Astrocyte of the cerebellum (primary cell): ENCODE data around the gene MPZ.

Source experiments
- DNase-seq: peaks from one replicate; pipeline ENCODE4 v3.0.0-alpha.2; 2011; ENCODE audit warnings: low read depth
- H3K4me3 ChIP-seq: 2 replicates; pipeline ENCODE4 v1.5.1; 2011; ENCODE audit warnings: mild to moderate bottlenecking, low read depth, low read length, moderate library complexity
- CTCF ChIP-seq: IDR thresholded peaks from 2 replicates; pipeline ENCODE4 v1.5.1; 2012; ENCODE audit warnings: low read length, low read depth, moderate library complexity, mild to moderate bottlenecking; ENCODE audit errors: missing control alignments
- in situ Hi-C: cut with HindIII; loops from 2 replicates; pipeline ENCODE4 v1.10.0; 2017; ENCODE audit warnings: low sequenced_read_pairs

MPZ gene

DNA sequence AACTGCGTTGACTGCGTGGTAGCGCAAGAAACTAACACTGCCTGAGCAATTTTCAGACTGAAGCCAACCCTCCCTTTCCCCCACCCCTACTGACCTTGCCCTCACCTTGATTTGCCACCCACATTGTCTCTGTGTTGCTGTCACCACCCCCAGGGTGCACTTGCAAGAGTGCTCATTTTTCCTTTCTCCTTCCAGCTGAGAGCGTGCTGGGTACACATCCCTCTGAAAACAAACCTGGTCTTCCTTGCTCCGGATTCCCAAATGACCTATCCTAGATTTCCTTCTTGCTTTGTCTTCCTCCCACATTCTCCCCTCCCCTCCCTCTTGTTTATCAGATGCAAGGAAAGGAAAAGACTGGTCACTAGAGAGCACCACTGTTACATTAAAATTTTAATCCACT, 24.2 kb downstream of the MPZ start:
- no peak for TF ChIP-seq CTCF
- no peak for DNase-seq
- H3K4me3 ChIP-seq: no peak overlapping the region
- in situ Hi-C loops: no loop called here

DNA sequence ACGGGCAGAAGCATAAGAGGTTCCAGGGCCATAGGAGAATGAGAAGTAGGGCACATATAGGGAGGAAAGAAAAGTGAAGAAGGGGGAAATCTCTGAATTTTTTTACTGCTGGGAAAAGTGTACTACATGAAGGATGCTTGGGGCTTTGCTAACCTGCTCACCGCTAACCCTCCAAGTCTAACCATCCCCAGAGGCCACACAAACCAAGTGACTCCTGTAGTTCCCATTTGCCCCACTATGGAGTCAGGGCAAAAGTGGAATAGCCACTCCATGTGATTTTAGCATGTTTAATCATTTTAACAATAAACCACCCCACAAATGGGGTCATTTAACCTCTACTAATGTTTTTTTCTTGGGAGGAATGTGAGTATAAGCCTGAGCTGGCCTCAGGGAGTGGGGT, 24.7 kb downstream of the MPZ start:
- no peak overlapping the region for H3K4me3 ChIP-seq
- in situ Hi-C loops: no loop called here
- DNase-seq: no peak
- TF ChIP-seq CTCF: no peak

DNA sequence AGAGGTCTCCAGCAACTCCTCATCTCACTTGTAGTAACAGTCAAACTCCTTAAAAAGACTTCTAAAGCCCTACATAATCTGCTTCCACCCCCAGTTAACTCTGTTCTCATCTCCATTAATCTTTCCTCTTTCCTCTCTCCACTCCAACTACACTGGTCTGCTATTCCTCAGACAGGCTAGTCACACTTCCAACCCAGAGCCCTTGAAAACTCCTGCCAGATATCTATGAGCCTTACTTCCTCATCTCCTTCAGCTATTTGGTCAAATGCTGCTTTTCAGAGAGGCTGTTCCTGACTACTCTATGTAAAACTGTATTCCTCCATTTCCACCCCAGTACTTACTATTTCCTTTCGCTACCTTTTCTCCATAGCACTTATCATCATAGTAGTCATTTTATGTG, 26.8 kb downstream of the MPZ start:
- no peak overlapping the region for H3K4me3 ChIP-seq
- in situ Hi-C loops: no loop called here
- no peak for TF ChIP-seq CTCF
- no peak for DNase-seq

- DNase-seq: no peak
- no peak for TF ChIP-seq CTCF
- no peak overlapping the region for H3K4me3 ChIP-seq
- in situ Hi-C loops: no loop called here
Observed at GRCh38 chr1:161274874-161275273, 34.9 kb downstream of the MPZ start.

- no peak for DNase-seq
- no peak for TF ChIP-seq CTCF
- in situ Hi-C loops: no loop called here
- no peak overlapping the region for H3K4me3 ChIP-seq
Observed at GRCh38 chr1:161273402-161273801, 36.4 kb downstream of the MPZ start.

DNA sequence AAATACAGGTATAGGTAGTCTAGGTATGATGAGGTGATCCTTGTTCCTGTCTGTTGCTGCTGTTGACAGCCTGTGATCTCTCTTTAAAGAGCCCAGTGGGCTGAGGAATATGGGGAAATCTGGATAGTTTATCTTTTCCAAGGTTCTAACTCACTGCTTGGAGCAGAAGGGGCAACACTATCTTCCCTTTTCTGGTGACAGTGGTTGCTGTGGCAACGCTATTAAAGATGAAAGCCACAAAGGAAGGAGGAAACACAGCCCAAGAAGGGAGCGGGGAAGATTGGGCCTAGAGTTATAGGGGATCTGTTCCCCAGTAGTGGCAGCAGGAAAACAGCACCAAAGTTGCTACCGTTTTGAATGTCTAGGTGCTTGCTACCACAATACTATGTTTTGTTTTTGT, 42.4 kb downstream of the MPZ start:
- DNase-seq: no peak
- in situ Hi-C loops: no loop called here
- no peak for TF ChIP-seq CTCF
- no peak overlapping the region for H3K4me3 ChIP-seq

DNA sequence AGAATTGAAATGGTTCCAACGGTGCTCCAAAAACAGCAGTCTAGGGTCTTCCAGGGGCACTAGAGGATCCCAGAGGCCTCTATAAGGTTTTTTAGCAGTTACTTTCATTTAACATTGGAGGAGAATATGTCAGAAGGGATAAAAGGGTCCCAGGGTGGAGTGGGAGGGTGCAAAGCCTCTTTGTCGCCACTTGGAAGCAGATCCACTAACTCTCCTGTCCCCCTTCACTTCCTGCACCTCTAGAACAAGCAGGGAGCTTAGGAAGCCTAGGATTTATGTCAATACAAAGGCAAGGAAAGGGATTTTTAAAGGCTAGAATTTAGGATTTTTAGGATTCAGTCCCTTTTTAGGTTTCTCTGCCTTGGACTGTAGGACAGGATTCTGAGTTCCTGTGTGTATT, 42.9 kb downstream of the MPZ start:
- no peak for DNase-seq
- in situ Hi-C loops: no loop called here
- TF ChIP-seq CTCF: no peak
- H3K4me3 ChIP-seq: no peak overlapping the region
